Measurements from ENCODE around the gene KPTN. TPM values are rescaled to one million over a fixed set of nuclear protein-coding genes. Genes with fewer than 3 reads are reported as not detected.

Gene KPTN
- total RNA-seq, 1 experiment from 2014 or later = 31.0 TPM

GRCh38 chr19:47511681-47512080, 27.7 kb upstream of the KPTN start:
- H3K9me3 ChIP-seq = no peaks in the 10 kb centered on the region
- peaks cover 23% of the 10 kb centered on the region for H3K36me3 ChIP-seq
- H3K4me3 ChIP-seq = peak overlapping the region; percentile 98
- DNase-seq = peak; percentile 83
- no peaks in the 10 kb centered on the region for H3K27me3 ChIP-seq

GRCh38 chr19:47511128-47511517, 27.1 kb upstream of the KPTN start:
- H3K36me3 ChIP-seq = peaks cover 28% of the 10 kb centered on the region
- no peak overlapping the region for H3K4me3 ChIP-seq
- no peaks in the 10 kb centered on the region for H3K9me3 ChIP-seq
- peak; percentile 78 for DNase-seq
- H3K27me3 ChIP-seq = no peaks in the 10 kb centered on the region

- H3K27me3 ChIP-seq = no peaks in the 10 kb centered on the region
- H3K36me3 ChIP-seq = peaks cover 31% of the 10 kb centered on the region
- no peak for DNase-seq
- H3K9me3 ChIP-seq = no peaks in the 10 kb centered on the region
- no peak overlapping the region for H3K4me3 ChIP-seq
These were observed 26.6 kb upstream of the KPTN start for GRCh38 chr19:47510516-47511127.

GRCh38 chr19:47509973-47510372, 26.0 kb upstream of the KPTN start:
- DNase-seq = peak; percentile 97
- Histone ChIP-seq H3K4me3 (no peak overlapping the region), H3K36me3 (peaks cover 37% of the 10 kb centered on the region), H3K27me3 (no peaks in the 10 kb centered on the region), H3K9me3 (no peaks in the 10 kb centered on the region)

- Histone ChIP-seq H3K4me3 (no peak overlapping the region), H3K27me3 (no peaks in the 10 kb centered on the region), H3K36me3 (peaks cover 40% of the 10 kb centered on the region), H3K9me3 (no peaks in the 10 kb centered on the region)
- DNase-seq = no peak
These were observed 25.3 kb upstream of the KPTN start for GRCh38 chr19:47509170-47509847.

GRCh38 chr19:47508721-47509120, 24.7 kb upstream of the KPTN start:
- no peak for DNase-seq
- no peak overlapping the region for H3K4me3 ChIP-seq
- H3K27me3 ChIP-seq = no peaks in the 10 kb centered on the region
- H3K36me3 ChIP-seq = peaks cover 43% of the 10 kb centered on the region
- no peaks in the 10 kb centered on the region for H3K9me3 ChIP-seq

- Histone ChIP-seq H3K4me3 (no peak overlapping the region), H3K27me3 (no peaks in the 10 kb centered on the region), H3K36me3 (peaks cover 50% of the 10 kb centered on the region), H3K9me3 (no peaks in the 10 kb centered on the region)
- no peak for DNase-seq
These were observed 24.0 kb upstream of the KPTN start for GRCh38 chr19:47507924-47508553.

GRCh38 chr19:47507012-47507411, 23.0 kb upstream of the KPTN start:
- no peak for DNase-seq

GRCh38 chr19:47506459-47506858, 22.4 kb upstream of the KPTN start:
- Histone ChIP-seq H3K9me3 (no peaks in the 10 kb centered on the region), H3K27me3 (no peaks in the 10 kb centered on the region), H3K4me3 (no peak overlapping the region), H3K36me3 (peaks cover 54% of the 10 kb centered on the region)
- DNase-seq = no peak

More at GRCh38 chr19:47507012-47507411, 23.0 kb upstream of the KPTN start:
- no peaks in the 10 kb centered on the region for H3K27me3 ChIP-seq
- no peak overlapping the region for H3K4me3 ChIP-seq
- H3K9me3 ChIP-seq = no peaks in the 10 kb centered on the region
- peaks cover 55% of the 10 kb centered on the region for H3K36me3 ChIP-seq

- no peak for DNase-seq
- no peak overlapping the region for H3K4me3 ChIP-seq
- no peaks in the 10 kb centered on the region for H3K27me3 ChIP-seq
- H3K9me3 ChIP-seq = no peaks in the 10 kb centered on the region
- peaks cover 59% of the 10 kb centered on the region for H3K36me3 ChIP-seq
These were observed 21.5 kb upstream of the KPTN start for GRCh38 chr19:47505506-47505905.

GRCh38 chr19:47503826-47504150, 19.8 kb upstream of the KPTN start:
- Histone ChIP-seq H3K4me3 (no peak overlapping the region), H3K9me3 (no peaks in the 10 kb centered on the region)
- no peak for DNase-seq

GRCh38 chr19:47503130-47503825, 19.3 kb upstream of the KPTN start:
- no peak for DNase-seq
- Histone ChIP-seq H3K27me3 (no peaks in the 10 kb centered on the region), H3K9me3 (no peaks in the 10 kb centered on the region), H3K36me3 (peaks cover 77% of the 10 kb centered on the region), H3K4me3 (no peak overlapping the region)

More at GRCh38 chr19:47503826-47504150, 19.8 kb upstream of the KPTN start:
- peaks cover 74% of the 10 kb centered on the region for H3K36me3 ChIP-seq
- no peaks in the 10 kb centered on the region for H3K27me3 ChIP-seq

GRCh38 chr19:47499863-47500830, 16.1 kb upstream of the KPTN start:
- no peak overlapping the region for H3K4me3 ChIP-seq
- H3K36me3 ChIP-seq = peaks cover 84% of the 10 kb centered on the region
- no peaks in the 10 kb centered on the region for H3K9me3 ChIP-seq
- no peak for DNase-seq
- no peaks in the 10 kb centered on the region for H3K27me3 ChIP-seq

- peaks cover 82% of the 10 kb centered on the region for H3K36me3 ChIP-seq
- H3K27me3 ChIP-seq = no peaks in the 10 kb centered on the region
- no peaks in the 10 kb centered on the region for H3K9me3 ChIP-seq
- H3K4me3 ChIP-seq = no peak overlapping the region
- DNase-seq = no peak
These were observed 15.4 kb upstream of the KPTN start for GRCh38 chr19:47499371-47499770.

GRCh38 chr19:47498561-47498960, 14.5 kb upstream of the KPTN start:
- Histone ChIP-seq H3K36me3 (peaks cover 84% of the 10 kb centered on the region), H3K27me3 (no peaks in the 10 kb centered on the region), H3K4me3 (no peak overlapping the region), H3K9me3 (no peaks in the 10 kb centered on the region)
- DNase-seq = no peak

GRCh38 chr19:47497821-47498520, 14.0 kb upstream of the KPTN start:
- no peak for DNase-seq
- no peaks in the 10 kb centered on the region for H3K9me3 ChIP-seq
- H3K4me3 ChIP-seq = no peak overlapping the region
- peaks cover 80% of the 10 kb centered on the region for H3K36me3 ChIP-seq
- H3K27me3 ChIP-seq = no peaks in the 10 kb centered on the region
